Measurements from ENCODE around the gene KANSL3. TPM values are rescaled to one million over a fixed set of nuclear protein-coding genes. Genes with fewer than 3 reads are reported as not detected.
"Not testable (repeated sequence)": the region's sequence is repeated elsewhere in the genome, so short reads cannot be mapped to it uniquely, and the experiment has no call there.

The KANSL3 gene
- total and polyA plus RNA-seq, 7 donors = 25.9 to 101 (median 50.3) TPM

DNA sequence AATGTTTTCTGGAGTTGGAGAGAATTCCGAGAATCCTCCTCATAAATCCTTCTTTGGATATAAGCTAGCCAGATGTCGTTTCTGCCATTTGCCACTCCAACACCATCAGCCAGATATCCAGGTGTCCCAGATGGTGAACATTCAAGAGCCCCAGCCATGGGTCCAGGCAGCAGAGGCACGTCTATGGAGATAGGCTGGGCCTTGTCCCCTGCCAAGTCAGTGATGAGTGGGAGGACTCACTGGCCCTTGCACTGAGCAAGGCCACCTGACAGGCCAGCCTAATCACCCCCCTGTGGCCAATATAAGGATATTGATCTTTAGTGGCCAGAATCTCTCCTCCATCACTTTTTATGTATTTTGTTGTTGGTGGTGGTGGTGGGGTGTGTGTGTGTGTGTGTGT, 73.5 kb downstream of the KANSL3 start:
- Histone ChIP-seq H3K4me1 (no peaks in the 10 kb centered on the region), H3K27me3 (ENCODE audit: insufficient read depth in 3 of 3, low read length in 2 of 3) (no peaks in the 10 kb centered on the region), H3K9me3 (peaks cover 3% of the 10 kb centered on the region), H3K4me3 (no peak overlapping the region), H3K36me3 (ENCODE audit: insufficient read depth in 1 of 2, low read depth in 1 of 2) (no peaks in the 10 kb centered on the region), H3K27ac (no peak overlapping the region)
- intact Hi-C loops (cut with DNase I) = no loop called here
- WGBS, 3 donors = 57 to 72% (median 62%) methylated on average over 3 of the region's 3 CpGs
- TF ChIP-seq CTCF (IDR thresholded peaks at IDR 0.05) = no peak
- DNase-seq = no peak
- ATAC-seq = no peak

DNA sequence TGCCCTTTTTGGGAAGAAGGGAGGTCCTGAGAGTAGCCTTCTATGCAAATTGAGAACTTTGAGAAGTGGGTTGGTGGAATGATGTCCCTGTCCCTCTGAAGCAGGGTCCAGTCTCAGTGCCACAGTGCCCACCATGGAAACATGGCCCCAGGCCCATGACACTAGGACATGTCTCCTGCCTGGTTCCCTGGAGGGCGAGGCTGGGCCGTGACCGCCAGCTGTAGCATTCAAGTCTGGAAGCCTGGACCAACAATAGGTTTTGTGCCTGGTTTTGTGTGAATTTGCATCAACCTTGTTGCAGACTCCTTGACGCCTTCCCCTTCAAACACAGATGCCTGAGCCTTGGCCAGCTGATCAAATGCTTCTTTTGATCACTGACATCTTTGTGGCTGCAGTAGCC, 74.1 kb downstream of the KANSL3 start:
- H3K27ac ChIP-seq = no peak overlapping the region
- no peaks in the 10 kb centered on the region for H3K4me1 ChIP-seq
- WGBS, 3 donors = 73 to 93% (median 75%) methylated on average over 4 of the region's 4 CpGs
- no peak overlapping the region for H3K4me3 ChIP-seq
- DNase-seq (no peak), ATAC-seq (no peak)
- intact Hi-C loops (cut with DNase I) = no loop called here
- H3K27me3 ChIP-seq (ENCODE audit: insufficient read depth in 3 of 3, low read length in 2 of 3) = no peaks in the 10 kb centered on the region
- H3K36me3 ChIP-seq (ENCODE audit: insufficient read depth in 1 of 2, low read depth in 1 of 2) = no peaks in the 10 kb centered on the region
- peaks cover 3% of the 10 kb centered on the region for H3K9me3 ChIP-seq
- no peak for TF ChIP-seq CTCF (IDR thresholded peaks at IDR 0.05)

- no peak overlapping the region for H3K27ac ChIP-seq
- no peak for DNase-seq
- no peak for TF ChIP-seq CTCF (IDR thresholded peaks at IDR 0.05)
- ATAC-seq = no peak
- no peak overlapping the region for H3K4me3 ChIP-seq
- no peaks in the 10 kb centered on the region for H3K27me3 ChIP-seq (ENCODE audit: insufficient read depth in 3 of 3, low read length in 2 of 3)
- no peaks in the 10 kb centered on the region for H3K36me3 ChIP-seq (ENCODE audit: insufficient read depth in 1 of 2, low read depth in 1 of 2)
- peaks cover 17% of the 10 kb centered on the region for H3K4me1 ChIP-seq
- intact Hi-C loops (cut with DNase I) = no loop called here
- 83 to 86% (median 84%) methylated on average over 8 of the region's 8 CpGs for WGBS, 3 donors
- H3K9me3 ChIP-seq = peaks cover 3% of the 10 kb centered on the region
Observed at GRCh38 chr2:96558485-96558884, 79.6 kb downstream of the KANSL3 start.

DNA sequence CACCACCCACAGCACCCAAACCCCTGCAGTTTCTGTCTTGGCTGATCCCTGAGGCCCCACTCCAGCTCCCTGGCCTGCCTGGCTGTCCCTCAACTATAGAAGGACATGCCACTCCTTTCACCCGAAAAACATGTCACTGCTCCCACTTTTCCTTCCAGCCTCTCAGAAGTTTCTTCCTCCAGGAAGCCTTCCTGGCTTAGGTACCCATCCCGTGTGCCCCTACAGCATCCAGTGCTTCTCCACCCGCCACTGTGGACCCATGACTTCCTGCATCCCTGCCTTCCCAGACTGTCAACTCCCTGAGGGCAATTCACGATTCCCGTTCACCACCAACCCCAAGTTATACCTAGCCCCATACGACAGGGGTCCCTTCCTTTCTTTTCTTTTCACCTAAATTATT, 80.1 kb downstream of the KANSL3 start:
- intact Hi-C loops (cut with DNase I) = no loop called here

GRCh38 chr2:96557421-96557820, 80.7 kb downstream of the KANSL3 start:
- H3K4me3 ChIP-seq; ATAC-seq; DNase-seq; H3K27me3 ChIP-seq (ENCODE audit: insufficient read depth in 3 of 3, low read length in 2 of 3); intact Hi-C loops (cut with DNase I); H3K9me3 ChIP-seq: not testable (repeated sequence)
- H3K27ac ChIP-seq = peak overlapping the region; percentile 23
- peaks cover 0 to 10% of the 10 kb centered on the region in 2 donors for H3K36me3 ChIP-seq (ENCODE audit: insufficient read depth in 1 of 2, low read depth in 1 of 2)
- WGBS, 3 donors = 87 to 96% (median 87%) methylated on average over 6 of the region's 6 CpGs
- H3K4me1 ChIP-seq = peaks cover 17% of the 10 kb centered on the region

More for the DNA sequence above, 80.1 kb downstream of the KANSL3 start:
- WGBS, 3 donors = 86 to 88% (median 88%) methylated on average over 6 of the region's 6 CpGs
- Histone ChIP-seq H3K27ac (no peak overlapping the region), H3K27me3 (ENCODE audit: insufficient read depth in 3 of 3, low read length in 2 of 3) (no peaks in the 10 kb centered on the region), H3K4me3 (no peak overlapping the region), H3K9me3 (peaks cover 3% of the 10 kb centered on the region), H3K4me1 (peaks cover 17% of the 10 kb centered on the region), H3K36me3 (ENCODE audit: insufficient read depth in 1 of 2, low read depth in 1 of 2) (peaks cover 0 to 4% of the 10 kb centered on the region in 2 donors)
- TF ChIP-seq CTCF (IDR thresholded peaks at IDR 0.05) = no peak
- ATAC-seq = no peak
- no peak for DNase-seq
